HL-60 (cell line): ENCODE measurements around the gene ERICH4.
A peak's percentile ranks its signal among the peaks of the same experiment; 100 is the strongest.

Experiments
- DNase-seq, 2 experiments: peaks; one replicate each; pipeline ENCODE4 v3.0.0-alpha.2; 2010 to 2020; ENCODE audit warnings: low read depth in 1 of 2, low spot score in 1 of 2
- H3K27ac ChIP-seq: fragments of 250-450 bp; sonication (Bioruptor Pico); replicated peaks from 2 replicates; pipeline ENCODE4 v1.5.1; 2020; ENCODE audit warnings: mild to moderate bottlenecking, moderate library complexity
- H3K27me3 ChIP-seq: fragments of 250-450 bp; sonication (Bioruptor Pico); 2 replicates; pipeline ENCODE4 v1.5.1; 2021; ENCODE audit warnings: mild to moderate bottlenecking, moderate library complexity; ENCODE audit not compliant: insufficient read depth, poor library complexity, severe bottlenecking
- H3K4me3 ChIP-seq: replicated peaks from 2 replicates; pipeline ENCODE4 v1.5.1; 2011; ENCODE audit warnings: mild to moderate bottlenecking, control low read depth, low read length; ENCODE audit not compliant: insufficient read depth
- GABPA ChIP-seq: IDR thresholded peaks from 2 replicates; pipeline ENCODE4 v1.6.1; 2012; ENCODE audit warnings: low read depth
- POLR2AphosphoS5 ChIP-seq: IDR thresholded peaks from 2 replicates; pipeline ENCODE4 v1.6.1; 2012; ENCODE audit warnings: low read depth
- SPI1 ChIP-seq: IDR thresholded peaks from 2 replicates; pipeline ENCODE4 v1.6.1; 2012; ENCODE audit warnings: low read depth, mild to moderate bottlenecking, borderline replicate concordance
- TF ChIP-seq, protein P1 (sequence below): IDR thresholded peaks from 2 replicates; pipeline ENCODE4 v1.6.1; 2012; ENCODE audit warnings: low read depth; ENCODE audit not compliant: insufficient replicate concordance
- TF ChIP-seq, protein P2 (sequence below): IDR thresholded peaks from one replicate; pipeline ENCODE4 v1.5.1; 2011; ENCODE audit warnings: low read length, control low read depth, inconsistent platforms; ENCODE audit not compliant: insufficient read depth

Gene ERICH4

DNA sequence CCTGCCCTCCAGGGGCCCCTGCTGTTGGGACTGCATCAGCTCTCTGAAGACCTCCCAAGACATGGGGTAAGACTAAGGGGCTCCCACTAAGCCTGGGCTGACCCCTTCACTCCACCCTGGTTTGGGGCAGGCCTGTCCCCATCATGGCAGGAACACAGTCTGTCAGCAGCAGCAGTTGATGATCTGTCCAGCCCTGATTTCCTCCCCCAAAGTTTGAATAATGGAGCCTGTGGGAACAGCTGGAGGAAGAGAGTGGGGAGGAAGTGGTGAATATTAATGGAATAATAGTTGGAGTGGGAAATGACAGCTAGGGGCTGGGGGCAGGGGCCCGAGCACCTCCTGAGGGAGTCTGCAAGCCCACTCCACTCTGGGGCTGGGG lies 14.5 kb upstream of the ERICH4 start:
- Histone ChIP-seq H3K27me3 (no peaks in the 10 kb centered on the region), H3K4me3 (peak overlapping the region; percentile 76), H3K27ac (peak overlapping the region; percentile 86)
- peak; percentile 15; the same call in 1 of the 2 replicates for TF ChIP-seq SPI1
- TF ChIP-seq, protein P1, sequence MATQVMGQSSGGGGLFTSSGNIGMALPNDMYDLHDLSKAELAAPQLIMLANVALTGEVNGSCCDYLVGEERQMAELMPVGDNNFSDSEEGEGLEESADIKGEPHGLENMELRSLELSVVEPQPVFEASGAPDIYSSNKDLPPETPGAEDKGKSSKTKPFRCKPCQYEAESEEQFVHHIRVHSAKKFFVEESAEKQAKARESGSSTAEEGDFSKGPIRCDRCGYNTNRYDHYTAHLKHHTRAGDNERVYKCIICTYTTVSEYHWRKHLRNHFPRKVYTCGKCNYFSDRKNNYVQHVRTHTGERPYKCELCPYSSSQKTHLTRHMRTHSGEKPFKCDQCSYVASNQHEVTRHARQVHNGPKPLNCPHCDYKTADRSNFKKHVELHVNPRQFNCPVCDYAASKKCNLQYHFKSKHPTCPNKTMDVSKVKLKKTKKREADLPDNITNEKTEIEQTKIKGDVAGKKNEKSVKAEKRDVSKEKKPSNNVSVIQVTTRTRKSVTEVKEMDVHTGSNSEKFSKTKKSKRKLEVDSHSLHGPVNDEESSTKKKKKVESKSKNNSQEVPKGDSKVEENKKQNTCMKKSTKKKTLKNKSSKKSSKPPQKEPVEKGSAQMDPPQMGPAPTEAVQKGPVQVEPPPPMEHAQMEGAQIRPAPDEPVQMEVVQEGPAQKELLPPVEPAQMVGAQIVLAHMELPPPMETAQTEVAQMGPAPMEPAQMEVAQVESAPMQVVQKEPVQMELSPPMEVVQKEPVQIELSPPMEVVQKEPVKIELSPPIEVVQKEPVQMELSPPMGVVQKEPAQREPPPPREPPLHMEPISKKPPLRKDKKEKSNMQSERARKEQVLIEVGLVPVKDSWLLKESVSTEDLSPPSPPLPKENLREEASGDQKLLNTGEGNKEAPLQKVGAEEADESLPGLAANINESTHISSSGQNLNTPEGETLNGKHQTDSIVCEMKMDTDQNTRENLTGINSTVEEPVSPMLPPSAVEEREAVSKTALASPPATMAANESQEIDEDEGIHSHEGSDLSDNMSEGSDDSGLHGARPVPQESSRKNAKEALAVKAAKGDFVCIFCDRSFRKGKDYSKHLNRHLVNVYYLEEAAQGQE: no peak
- DNase-seq: no peak

DNA sequence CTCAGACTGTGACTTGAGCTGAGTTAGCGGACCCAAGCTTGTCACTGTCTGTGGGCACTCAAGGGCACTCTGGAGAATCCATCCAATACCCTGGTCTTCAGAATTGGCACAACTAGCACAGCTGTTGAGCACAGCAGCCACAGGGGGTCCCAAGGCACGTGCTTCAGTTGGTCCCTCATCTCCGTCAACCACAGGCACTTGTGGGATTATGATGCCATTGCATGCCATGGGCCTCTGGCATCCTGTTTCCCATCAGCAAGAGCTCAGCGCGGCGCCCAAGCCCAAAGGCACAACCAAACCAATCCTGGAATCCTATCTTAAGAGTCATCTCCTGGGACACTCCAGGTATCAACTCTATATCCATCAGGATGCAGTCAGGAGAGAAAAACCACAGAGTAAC lies 12.0 kb upstream of the ERICH4 start:
- H3K4me3 ChIP-seq: no peak overlapping the region
- TF ChIP-seq, protein P2, sequence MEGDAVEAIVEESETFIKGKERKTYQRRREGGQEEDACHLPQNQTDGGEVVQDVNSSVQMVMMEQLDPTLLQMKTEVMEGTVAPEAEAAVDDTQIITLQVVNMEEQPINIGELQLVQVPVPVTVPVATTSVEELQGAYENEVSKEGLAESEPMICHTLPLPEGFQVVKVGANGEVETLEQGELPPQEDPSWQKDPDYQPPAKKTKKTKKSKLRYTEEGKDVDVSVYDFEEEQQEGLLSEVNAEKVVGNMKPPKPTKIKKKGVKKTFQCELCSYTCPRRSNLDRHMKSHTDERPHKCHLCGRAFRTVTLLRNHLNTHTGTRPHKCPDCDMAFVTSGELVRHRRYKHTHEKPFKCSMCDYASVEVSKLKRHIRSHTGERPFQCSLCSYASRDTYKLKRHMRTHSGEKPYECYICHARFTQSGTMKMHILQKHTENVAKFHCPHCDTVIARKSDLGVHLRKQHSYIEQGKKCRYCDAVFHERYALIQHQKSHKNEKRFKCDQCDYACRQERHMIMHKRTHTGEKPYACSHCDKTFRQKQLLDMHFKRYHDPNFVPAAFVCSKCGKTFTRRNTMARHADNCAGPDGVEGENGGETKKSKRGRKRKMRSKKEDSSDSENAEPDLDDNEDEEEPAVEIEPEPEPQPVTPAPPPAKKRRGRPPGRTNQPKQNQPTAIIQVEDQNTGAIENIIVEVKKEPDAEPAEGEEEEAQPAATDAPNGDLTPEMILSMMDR: no peak
- no peak for TF ChIP-seq POLR2AphosphoS5
- no peak for TF ChIP-seq GABPA
- H3K27me3 ChIP-seq: no peaks in the 10 kb centered on the region
- DNase-seq: no peak
- peak overlapping the region; percentile 46; the same call in 1 of the 2 replicates for H3K27ac ChIP-seq

DNA sequence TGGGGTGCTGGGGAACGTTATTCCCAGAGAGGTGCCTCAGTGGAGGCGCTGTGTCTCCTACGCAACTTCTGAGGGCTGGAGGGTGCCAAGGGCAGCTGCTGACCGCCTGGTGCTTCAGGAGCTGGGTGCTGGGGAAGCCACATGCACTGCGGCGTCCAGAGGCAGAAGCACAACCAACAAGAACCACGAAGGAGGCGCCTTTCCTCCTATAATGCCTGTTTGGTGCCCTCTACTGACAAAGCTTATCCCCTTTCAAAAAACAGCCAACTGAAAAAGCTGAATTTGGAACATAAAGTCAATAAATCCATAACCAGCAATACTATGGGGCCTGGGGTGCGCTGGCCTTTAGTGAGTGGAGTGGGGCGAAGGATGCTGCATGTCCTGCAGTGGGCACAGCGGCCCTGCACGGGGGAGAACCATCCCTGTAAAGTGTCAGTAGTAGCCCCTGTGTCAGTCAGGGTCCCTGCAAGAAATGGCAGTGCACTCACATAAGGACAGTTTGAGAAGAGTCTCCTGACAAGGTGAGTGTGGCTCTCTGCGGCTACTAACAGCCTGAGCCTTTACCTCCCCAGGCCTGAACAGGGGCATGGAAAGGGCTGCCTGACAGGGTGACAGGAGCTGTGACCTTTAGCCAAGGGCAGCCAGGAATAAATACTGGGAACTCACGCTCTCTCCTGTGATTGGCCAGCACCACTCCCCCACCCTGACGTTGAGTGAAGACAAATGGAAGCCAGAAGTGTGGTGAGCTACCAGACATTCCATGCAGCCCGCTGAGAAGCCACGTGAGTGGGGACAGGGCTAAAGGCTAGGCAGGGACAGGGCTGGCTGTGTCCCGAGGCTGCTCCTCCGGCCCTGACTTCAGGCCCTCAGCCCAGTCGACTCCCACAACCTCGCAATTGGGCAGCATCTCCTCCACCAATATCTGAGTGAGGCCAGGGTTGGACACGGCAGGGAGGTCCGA lies 11.2 kb upstream of the ERICH4 start:
- peak overlapping the region; percentile 46; the same call in 1 of the 2 replicates for H3K27ac ChIP-seq
- TF ChIP-seq, protein P2: peak; percentile 32
- TF ChIP-seq SPI1 (no peak), POLR2AphosphoS5 (no peak), GABPA (no peak)
- TF ChIP-seq, protein P1: no peak
- peak in 1 of 2 experiments; percentile 80 for DNase-seq

DNA sequence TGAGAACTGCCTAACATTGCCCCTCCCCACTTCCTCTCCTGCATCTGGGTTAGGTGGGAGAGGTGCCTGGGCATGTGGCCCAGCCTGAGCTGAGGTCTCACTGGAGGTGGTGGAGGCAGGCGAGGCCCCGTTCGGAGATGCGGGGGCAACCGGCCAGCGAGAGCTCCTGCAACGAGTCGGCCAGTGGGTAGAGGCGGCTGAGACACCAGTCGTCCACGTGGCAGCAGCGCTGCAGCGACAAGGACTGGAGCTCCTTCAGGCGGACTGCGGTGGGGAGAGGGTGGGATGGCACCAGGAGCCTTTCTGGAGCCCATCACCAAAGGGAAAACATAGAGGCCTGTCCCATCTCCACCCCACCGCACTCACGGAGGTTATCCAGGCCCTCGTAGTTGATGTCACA lies 9.8 kb upstream of the ERICH4 start:
- no peak for DNase-seq
- TF ChIP-seq POLR2AphosphoS5: no peak
- no peak overlapping the region for H3K27ac ChIP-seq

More for the DNA sequence above, 11.2 kb upstream of the ERICH4 start:
- Histone ChIP-seq H3K4me3 (no peak overlapping the region), H3K27me3 (no peaks in the 10 kb centered on the region)

More for the DNA sequence above, 9.8 kb upstream of the ERICH4 start:
- Histone ChIP-seq H3K27me3 (no peaks in the 10 kb centered on the region), H3K4me3 (no peak overlapping the region)
